H1 (cell line): Measurements from ENCODE around the gene SPEF1. TPM values are rescaled to one million over a fixed set of nuclear protein-coding genes. Genes with fewer than 3 reads are reported as not detected.

ENCODE experiments used
- CTCF ChIA-PET: fragments of 300-600 bp; sonication (Branson Sonifier 250); formaldehyde crosslinking; loops from one replicate; lab custom pipeline; 2021; ENCODE audit not compliant: partially characterized antibody; lab: Charles Lee
- POLR2A ChIA-PET: fragments of 300-600 bp; sonication (Branson Sonifier 250); formaldehyde crosslinking; loops from one replicate; lab custom pipeline; 2021; ENCODE audit warnings: inconsistent platforms; ENCODE audit not compliant: partially characterized antibody; lab: Charles Lee
- DNase-seq, 2 experiments: peaks; one replicate each; pipeline versions ENCODE4 v3.0.0 to v3.0.0-alpha.2; 2010 to 2022; ENCODE audit warnings: low spot score in 2 of 2, low read depth in 1 of 2, mixed read lengths in 1 of 2
- FAIRE-seq: peaks from 2 replicates; lab custom pipeline; 2011; peaks lifted over from hg19 to GRCh38; lab: Jason Lieb, UNC
- H2AFZ ChIP-seq: 2 replicates; pipeline ENCODE4 v1.8.1; 2012; ENCODE audit warnings: low read length, inconsistent platforms
- H2AK5ac ChIP-seq: 2 replicates; pipeline ENCODE4 v1.6.1; 2013; ENCODE audit warnings: low read depth, low read length
- H2BK120ac ChIP-seq: replicated peaks from 2 replicates; pipeline ENCODE3; 2013; ENCODE audit warnings: low read depth, low read length, inconsistent platforms
- H2BK12ac ChIP-seq: 2 replicates; pipeline ENCODE4 v1.6.1; 2013; ENCODE audit warnings: low read depth, low read length
- H2BK15ac ChIP-seq: 2 replicates; pipeline ENCODE4 v1.6.1; 2013; ENCODE audit warnings: low read length
- H2BK20ac ChIP-seq: 2 replicates; pipeline ENCODE4 v1.6.1; 2013; ENCODE audit warnings: low read length
- H2BK5ac ChIP-seq: 2 replicates; pipeline ENCODE4 v1.6.1; 2013; ENCODE audit warnings: low read depth, low read length
- H3K14ac ChIP-seq: 2 replicates; pipeline ENCODE4 v1.6.1; 2013; ENCODE audit warnings: inconsistent platforms; ENCODE audit not compliant: insufficient read length
- H3K18ac ChIP-seq: 2 replicates; pipeline ENCODE4 v1.6.1; 2013; ENCODE audit warnings: low read length; ENCODE audit errors: extremely low read depth
- H3K23ac ChIP-seq: 2 replicates; pipeline ENCODE4 v1.6.1; 2013; ENCODE audit warnings: inconsistent platforms; ENCODE audit not compliant: insufficient read length
- H3K23me2 ChIP-seq: 2 replicates; pipeline ENCODE4 v1.6.1; 2013; ENCODE audit warnings: low read depth, low read length
- H3K27ac ChIP-seq: 2 replicates; pipeline ENCODE4 v1.6.1; 2011; ENCODE audit warnings: low read depth, low read length, inconsistent platforms
- H3K27me3 ChIP-seq, 4 experiments: replicated peaks in 1 of 4; 1 replicate in 1 of 4; 2 replicates in 3 of 4; pipeline versions ENCODE4 v1.6.1 to v1.8.1; 2011 to 2013; ENCODE audit warnings: low read length in 3 of 4, mild to moderate bottlenecking in 3 of 4, inconsistent platforms in 2 of 4, mixed read lengths in 2 of 4, moderate library complexity in 1 of 4; ENCODE audit not compliant: control insufficient read depth in 3 of 4, insufficient read depth in 3 of 4; ENCODE audit errors: extremely low read depth in 1 of 4
- H3K36me3 ChIP-seq, 4 experiments: 2 replicates each; pipeline versions ENCODE4 v1.6.1 to v1.8.1; 2011 to 2013; ENCODE audit warnings: mild to moderate bottlenecking in 4 of 4, low read length in 3 of 4, moderate library complexity in 2 of 4, control low read depth in 1 of 4, inconsistent platforms in 1 of 4; ENCODE audit not compliant: insufficient read depth in 4 of 4, control insufficient read depth in 2 of 4
- H3K4ac ChIP-seq: replicated peaks from 2 replicates; pipeline ENCODE3; 2013; ENCODE audit warnings: low read length, low read depth, mixed read lengths, inconsistent platforms; ENCODE audit not compliant: insufficient read length
- H3K4me1 ChIP-seq, 4 experiments: replicated peaks in 1 of 4; 1 replicate in 1 of 4; 2 replicates in 3 of 4; pipeline versions ENCODE4 v1.6.1 to v1.8.1; 2011 to 2013; ENCODE audit warnings: low read length in 3 of 4, inconsistent platforms in 2 of 4, mixed read lengths in 1 of 4; ENCODE audit not compliant: insufficient read depth in 4 of 4, control insufficient read depth in 3 of 4
- H3K4me2 ChIP-seq, 2 experiments: 2 replicates each; pipeline versions ENCODE4 v1.6.1 to v1.8.1; 2011 to 2013; ENCODE audit warnings: low read depth in 2 of 2, low read length in 2 of 2, control low read depth in 1 of 2, inconsistent platforms in 1 of 2, mild to moderate bottlenecking in 1 of 2; ENCODE audit not compliant: insufficient read depth in 1 of 2
- H3K4me3 ChIP-seq, 4 experiments: fragments of 200-600, 300-600 bp in 1 of 4; sonication (generic), shearing (Covaris generic), sonication (Bioruptor Twin) in 1 of 4; 2 replicates each; pipeline versions ENCODE4 v1.5.1 to v1.8.1; 2011 to 2016; ENCODE audit warnings: low read length in 4 of 4, low read depth in 3 of 4, control low read depth in 2 of 4, inconsistent platforms in 2 of 4, mild to moderate bottlenecking in 2 of 4, mixed read lengths in 1 of 4, moderate library complexity in 1 of 4; ENCODE audit not compliant: insufficient read depth in 2 of 4; ENCODE audit errors: extremely low read depth in 1 of 4
- H3K56ac ChIP-seq: replicated peaks from 2 replicates; pipeline ENCODE3; 2013; ENCODE audit warnings: low read depth, mild to moderate bottlenecking, mixed read lengths, low read length, inconsistent platforms; ENCODE audit not compliant: insufficient read length
- H3K79me1 ChIP-seq: 2 replicates; pipeline ENCODE4 v1.6.1; 2013; ENCODE audit warnings: low read depth, low read length, control low read depth
- H3K79me2 ChIP-seq, 2 experiments: 2 replicates each; pipeline versions ENCODE4 v1.6.1 to v1.8.1; 2012 to 2013; ENCODE audit warnings: low read length in 2 of 2, mild to moderate bottlenecking in 2 of 2, inconsistent platforms in 1 of 2; ENCODE audit not compliant: insufficient read depth in 2 of 2, control insufficient read depth in 1 of 2
- H3K9ac ChIP-seq, 4 experiments: replicated peaks in 1 of 4; 1 replicate in 1 of 4; 2 replicates in 3 of 4; pipeline versions ENCODE4 v1.6.1 to v1.8.1; 2011 to 2013; ENCODE audit warnings: low read depth in 3 of 4, low read length in 3 of 4, control low read depth in 2 of 4, mild to moderate bottlenecking in 2 of 4, moderate library complexity in 2 of 4, inconsistent platforms in 1 of 4; ENCODE audit errors: extremely low read depth in 1 of 4
- H3K9me3 ChIP-seq, 2 experiments: 2 replicates each; pipeline versions ENCODE4 v1.6.1 to v1.8.1; 2012 to 2013; ENCODE audit warnings: mild to moderate bottlenecking in 2 of 2, moderate library complexity in 2 of 2, control low read depth in 1 of 2, inconsistent platforms in 1 of 2, low read depth in 1 of 2, low read length in 1 of 2, mixed read lengths in 1 of 2; ENCODE audit not compliant: insufficient read depth in 2 of 2
- H4K20me1 ChIP-seq, 2 experiments: replicated peaks in 1 of 2; 2 replicates each; pipeline versions ENCODE3 to v1.8.1; 2011 to 2013; ENCODE audit warnings: inconsistent platforms in 2 of 2, low read length in 2 of 2, mild to moderate bottlenecking in 1 of 2; ENCODE audit not compliant: insufficient read depth in 2 of 2, control insufficient read depth in 1 of 2
- H4K5ac ChIP-seq: 2 replicates; pipeline ENCODE4 v1.6.1; 2013; ENCODE audit warnings: low read length, low read depth, mixed read lengths, inconsistent platforms; ENCODE audit not compliant: insufficient read length
- H4K8ac ChIP-seq: 2 replicates; pipeline ENCODE4 v1.8.0; 2013; ENCODE audit warnings: mild to moderate bottlenecking, moderate library complexity, low read length, inconsistent platforms; ENCODE audit not compliant: insufficient read depth; ENCODE audit errors: extremely low read depth
- H4K91ac ChIP-seq: replicated peaks from 2 replicates; pipeline ENCODE3; 2013; ENCODE audit warnings: low read length, mixed read lengths, inconsistent platforms; ENCODE audit not compliant: insufficient read length
- BACH1 ChIP-seq: IDR thresholded peaks from 2 replicates; pipeline ENCODE4 v1.6.1; 2012; ENCODE audit warnings: low read length, improper control_type of control experiment
- BCL11A ChIP-seq, 2 experiments: IDR thresholded peaks; one replicate each; pipeline ENCODE4 v1.6.1; 2011; ENCODE audit warnings: low read depth in 2 of 2, low read length in 2 of 2, mild to moderate bottlenecking in 2 of 2
- CTBP2 ChIP-seq: IDR thresholded peaks from 2 replicates; pipeline ENCODE4 v1.7.0; 2011; ENCODE audit warnings: borderline replicate concordance, mild to moderate bottlenecking, moderate library complexity, mixed read lengths, low read length; ENCODE audit not compliant: insufficient read depth, insufficient read length
- EGR1 ChIP-seq: IDR thresholded peaks from 2 replicates; pipeline ENCODE4 v1.6.1; 2011; ENCODE audit warnings: low read depth, low read length, borderline replicate concordance
- JUN ChIP-seq: IDR thresholded peaks from 2 replicates; pipeline ENCODE4 v1.6.1; 2011; ENCODE audit warnings: low read depth, mild to moderate bottlenecking, improper control_type of control experiment, low read length
- KDM4A ChIP-seq: IDR thresholded peaks from one replicate; pipeline ENCODE4 v1.7.1; 2012; ENCODE audit warnings: low read depth, mild to moderate bottlenecking, moderate library complexity, low read length, inconsistent platforms; ENCODE audit not compliant: severe bottlenecking
- NANOG ChIP-seq: IDR thresholded peaks from 2 replicates; pipeline ENCODE4 v1.6.1; 2011; ENCODE audit warnings: low read length, low read depth, mild to moderate bottlenecking, inconsistent platforms; ENCODE audit not compliant: insufficient read depth, poor library complexity, severe bottlenecking
- POLR2AphosphoS5 ChIP-seq: IDR thresholded peaks from 2 replicates; pipeline ENCODE4 v1.6.1; 2011; ENCODE audit warnings: low read depth, low read length
- RAD21 ChIP-seq, 2 experiments: IDR thresholded peaks in 1 of 2; conservative IDR thresholded peaks in 1 of 2; 2 replicates each; pipeline ENCODE4 v1.6.1; 2011; ENCODE audit warnings: low read depth in 2 of 2, low read length in 2 of 2, improper control_type of control experiment in 1 of 2, inconsistent platforms in 1 of 2, mild to moderate bottlenecking in 1 of 2, moderate library complexity in 1 of 2
- RFX5 ChIP-seq: IDR thresholded peaks from 2 replicates; pipeline ENCODE4 v1.6.1; 2011; ENCODE audit warnings: low read depth, low read length, improper control_type of control experiment, borderline replicate concordance
- RXRA ChIP-seq: IDR thresholded peaks from 2 replicates; pipeline ENCODE4 v1.6.1; 2011; ENCODE audit warnings: low read depth, mild to moderate bottlenecking, low read length, moderate library complexity; ENCODE audit not compliant: insufficient read depth
- SP1 ChIP-seq: IDR thresholded peaks from 2 replicates; pipeline ENCODE4 v1.6.1; 2011; ENCODE audit warnings: low read depth, low read length
- SRF ChIP-seq: IDR thresholded peaks from 2 replicates; pipeline ENCODE4 v1.6.1; 2011; ENCODE audit warnings: mild to moderate bottlenecking, low read depth, low read length, moderate library complexity
- TEAD4 ChIP-seq: IDR thresholded peaks from 2 replicates; pipeline ENCODE4 v1.6.1; 2012; ENCODE audit warnings: low read depth, low read length, inconsistent platforms, mixed read lengths
- WGBS, 2 experiments: shearing (Covaris generic) in 1 of 2; methylation state at CpG; one replicate each; pipeline versions ENCODE4 v1.1.6 to v1.1.7; 2013 to 2015; ENCODE audit warnings: low lambda C conversion rate in 2 of 2, mixed read lengths in 2 of 2, inconsistent platforms in 1 of 2, low coverage in 1 of 2, missing lambda C conversion rate in 1 of 2; ENCODE audit not compliant: insufficient replicate concordance in 2 of 2, insufficient coverage in 1 of 2, insufficient read length in 1 of 2; ENCODE audit errors: extremely low coverage in 1 of 2, missing lambda C conversion rate in 1 of 2; 5-methylcytosine and 5-hydroxymethylcytosine counted together
- polyA plus RNA-seq, 7 experiments: library from polyadenylated mRNA; depleted of rRNA in 3 of 7; stranded (reverse) in 5 of 7; unstranded in 2 of 7; fragments of >200 nt in 5 of 7; fragments of 200-250 nt in 2 of 7; gene quantifications; 1 replicate in 5 of 7; 2 replicates in 1 of 7; 4 replicates in 1 of 7; pipeline versions ENCODE4 v1.2.1 to v1.2.3, GENCODE V29; 2011 to 2013; ENCODE audit warnings: missing spikeins in 2 of 7, mixed read lengths in 2 of 7
- total RNA-seq: library from RNA; stranded (reverse); fragmentation: NEBNext Ultra II Directional; extraction: Animal tissue kit (Norgen Biotek cat#: 25700); gene quantifications from 2 replicates; pipeline ENCODE4 v1.2.1, GENCODE V29; 2021

The SPEF1 gene
- total and polyA plus RNA-seq, 2 of the 8 experiments (the other 6 are each of a cell fraction or from before 2014, with no cell fraction given): 0.51 to 0.71 TPM

DNA sequence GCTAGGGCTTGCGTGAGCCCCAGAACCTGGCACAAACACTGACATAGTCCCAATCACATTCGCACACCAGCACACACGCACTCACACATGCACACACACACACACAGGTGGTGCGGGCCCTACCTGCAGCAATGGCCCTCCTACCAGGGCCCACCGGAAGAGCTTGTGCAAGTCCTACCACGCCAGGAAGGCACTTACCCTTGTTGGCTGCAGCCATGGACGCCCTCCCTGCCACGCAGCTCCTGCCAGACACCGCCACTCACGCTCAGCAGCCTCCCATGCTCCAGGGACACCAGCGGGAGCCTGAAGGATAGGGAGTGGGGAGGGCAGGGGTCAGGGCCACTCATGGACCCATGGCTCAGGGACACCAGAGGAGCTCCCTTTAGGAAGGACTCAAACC, 21.4 kb downstream of the SPEF1 start:
- no peak overlapping the region for H3K4me2 ChIP-seq
- no peak for TF ChIP-seq JUN
- TF ChIP-seq RFX5: no peak
- TF ChIP-seq SRF: no peak
- no peak for TF ChIP-seq NANOG
- no peak for TF ChIP-seq CTBP2
- TF ChIP-seq RXRA: no peak
- no peak for TF ChIP-seq BCL11A (IDR thresholded peaks at IDR 0.05; ENCODE audit: low read depth in 2 of 2, low read length in 2 of 2)
- TF ChIP-seq EGR1: no peak
- no peak for TF ChIP-seq BACH1
- no peak for TF ChIP-seq TEAD4
- TF ChIP-seq KDM4A: no peak
- no peak for TF ChIP-seq SP1
- no peak for TF ChIP-seq RAD21 (IDR thresholded peaks at IDR 0.05 in 1 of 2, conservative IDR thresholded peaks at IDR 0.05 in 1 of 2; ENCODE audit: low read depth in 2 of 2, low read length in 2 of 2)
- no peak for TF ChIP-seq POLR2AphosphoS5

More for the DNA sequence above, 21.4 kb downstream of the SPEF1 start:
- Histone ChIP-seq H3K4ac (no peak overlapping the region), H2BK15ac (no peak overlapping the region), H3K23ac (no peak overlapping the region), H2BK12ac (no peak overlapping the region), H3K9ac (no peak overlapping the region), H2AK5ac (no peak overlapping the region), H2BK120ac (no peak overlapping the region), H4K91ac (no peak overlapping the region), H3K9me3 (no peaks in the 10 kb centered on the region), H3K56ac (no peak overlapping the region), H3K18ac (no peak overlapping the region), H3K4me1 (no peaks in the 10 kb centered on the region), H3K23me2 (no peaks in the 10 kb centered on the region), H2BK5ac (peak overlapping the region; percentile 78; the same call in 1 of the 2 replicates), H3K79me2 (peaks cover 0 to 8% of the 10 kb centered on the region in 2 experiments; a peak in 1 of 4 replicates), H3K79me1 (peaks cover 15% of the 10 kb centered on the region), H3K27ac (no peak overlapping the region), H3K14ac (no peak overlapping the region), H2BK20ac (no peak overlapping the region), H4K8ac (no peak overlapping the region), H4K20me1 (peaks cover 6 to 20% of the 10 kb centered on the region in 2 experiments), H3K36me3 (peaks cover 0 to 15% (median 2%) of the 10 kb centered on the region in 4 experiments; a peak in 5 of 8 replicates), H3K4me3 (no peak overlapping the region), H4K5ac (no peak overlapping the region), H3K27me3 (no peaks in the 10 kb centered on the region), H2AFZ (no peak overlapping the region)
- no peak for FAIRE-seq
- DNase-seq: no peak
- ChIA-PET POLR2A (interaction anchor here (0.7 to 1.2 kb wide), 4 partner anchors 9 to 40 kb away, joined by 3 to 5 read pairs (median 4); no protein-coding TSS in a partner anchor), CTCF (interaction anchor here (0.9 to 18.6 kb wide), 8 partner anchors 3 to 83 kb away, joined by 3 to 277 read pairs (median 8); partner anchors contain the start of genes ADISSP and HSPA12B)
- WGBS, 2 experiments: 94% methylated on average over 11 of the region's 11 CpGs; no CpG with 5 or more reads in 1 of the 2 experiments
